ENCODE results near the gene OR1F1. TPM values are rescaled to one million over a fixed set of nuclear protein-coding genes. Genes with fewer than 3 reads are reported as not detected.

The OR1F1 gene
- total RNA-seq, 2 experiments from 2014 or later, result not detected

Other genes starting within 250 kb of the OR1F1 start
- not detected for gene KREMEN2, start 223.9 kb upstream of the OR1F1 start, total RNA-seq
- 10 to 100 TPM; 29.5 to 31.0 TPM for gene PAQR4, start 218.9 kb upstream of the OR1F1 start, total RNA-seq
- gene PKMYT1, start 207.8 kb upstream of the OR1F1 start, total RNA-seq, result 100 to 1,000 TPM; 144 to 145 TPM
- gene CLDN9, start 175.3 kb upstream of the OR1F1 start, total RNA-seq, result not detected
- not detected for gene CLDN6, start 170.0 kb upstream of the OR1F1 start, total RNA-seq
- 1 to 10 TPM; 1.2 to 1.5 TPM for gene TNFRSF12A, start 167.8 kb upstream of the OR1F1 start, total RNA-seq
- gene HCFC1R1, start 164.3 kb upstream of the OR1F1 start, total RNA-seq, result 10 to 100 TPM; 23.4 to 23.7 TPM
- gene THOC6, start 164.2 kb upstream of the OR1F1 start, total RNA-seq, result 10 to 100 TPM; 48.7 to 53.1 TPM
- gene BICDL2, start 151.3 kb upstream of the OR1F1 start, total RNA-seq, result under 1 TPM; 0.31 to 0.56 TPM
- 1 to 10 TPM in 1 of 2 experiments, under 1 TPM in 1; 0.99 to 1.6 TPM for gene MMP25, start 141.6 kb upstream of the OR1F1 start, total RNA-seq
- 1,000 to 10,000 TPM; 1,056 to 1,060 TPM for gene IL32, start 122.6 kb upstream of the OR1F1 start, total RNA-seq
- not detected for gene ZSCAN10, start 88.9 kb upstream of the OR1F1 start, total RNA-seq
- under 1 TPM; 0.35 to 0.36 TPM for gene ZNF205, start 75.6 kb upstream of the OR1F1 start, total RNA-seq
- gene ZNF213, start 53.2 kb upstream of the OR1F1 start, total RNA-seq, result 1 to 10 TPM; 7.6 to 9.1 TPM
- gene ZNF200, start 47.0 kb downstream of the OR1F1 start, total RNA-seq, result 10 to 100 TPM; 12.2 to 12.8 TPM
- under 1 TPM; 0.08 to 0.12 TPM for gene MEFV, start 68.4 kb downstream of the OR1F1 start, total RNA-seq
- gene ZNF263, start 95.3 kb downstream of the OR1F1 start, total RNA-seq, result 10 to 100 TPM; 29.7 to 30.5 TPM
- gene TIGD7, start 117.2 kb downstream of the OR1F1 start, total RNA-seq, result 1 to 10 TPM; 4.8 to 5.3 TPM
- 10 to 100 TPM; 34.2 to 35.5 TPM for gene ZNF75A, start 117.3 kb downstream of the OR1F1 start, total RNA-seq
- not detected for gene OR2C1, start 167.7 kb downstream of the OR1F1 start, total RNA-seq
- 10 to 100 TPM; 14.0 to 16.7 TPM for gene ZSCAN32, start 212.8 kb downstream of the OR1F1 start, total RNA-seq
- 10 to 100 TPM in 1 of 2 experiments, 1 to 10 TPM in 1; 9.8 to 10.5 TPM for gene ZNF174, start 213.0 kb downstream of the OR1F1 start, total RNA-seq